NB4 (cell line): Measurements from ENCODE around the gene PAX2.

Source experiments
- DNase-seq: peaks from one replicate; pipeline ENCODE4 v3.0.0; 2010; ENCODE audit warnings: low read depth
- H3K4me3 ChIP-seq: one replicate; pipeline ENCODE4 v1.5.1; 2011; ENCODE audit warnings: mild to moderate bottlenecking, low read depth, low read length, moderate library complexity
- CTCF ChIP-seq: IDR thresholded peaks from one replicate; pipeline ENCODE4 v1.5.1; 2012; ENCODE audit warnings: low read depth, low read length
- MAX ChIP-seq: IDR thresholded peaks from 2 replicates; pipeline ENCODE4 v1.6.1; 2011; ENCODE audit warnings: low read depth, low read length
- MYC ChIP-seq: IDR thresholded peaks from 2 replicates; pipeline ENCODE4 v1.6.1; 2011; ENCODE audit warnings: low read depth, low read length
- POLR2A ChIP-seq: IDR thresholded peaks from 2 replicates; pipeline ENCODE4 v1.6.1; 2011; ENCODE audit warnings: mild to moderate bottlenecking; ENCODE audit not compliant: insufficient read length; ENCODE audit errors: extremely low read depth

Gene PAX2

GRCh38 chr10:100824886-100825285, 79.5 kb downstream of the PAX2 start:
- no peak overlapping the region for H3K4me3 ChIP-seq
- TF ChIP-seq MAX = no peak
- no peak for TF ChIP-seq POLR2A
- no peak for TF ChIP-seq CTCF
- no peak for TF ChIP-seq MYC
- DNase-seq = no peak

GRCh38 chr10:100825325-100825875, 80.0 kb downstream of the PAX2 start:
- no peak overlapping the region for H3K4me3 ChIP-seq
- no peak for TF ChIP-seq CTCF
- no peak for TF ChIP-seq POLR2A
- TF ChIP-seq MYC = no peak
- TF ChIP-seq MAX = no peak
- DNase-seq = no peak

GRCh38 chr10:100826031-100826651, 80.8 kb downstream of the PAX2 start:
- TF ChIP-seq MAX = peak; percentile 46; the same call in 1 of the 2 replicates
- TF ChIP-seq CTCF = no peak
- peak; percentile 46; the same call in 1 of the 2 replicates for TF ChIP-seq MYC
- H3K4me3 ChIP-seq = no peak overlapping the region
- DNase-seq = peak; percentile 76

- H3K4me3 ChIP-seq = no peak overlapping the region
- TF ChIP-seq CTCF = no peak
- TF ChIP-seq POLR2A = no peak
- no peak for TF ChIP-seq MAX
- no peak for TF ChIP-seq MYC
- no peak for DNase-seq
Measured at GRCh38 chr10:100826661-100826982, 81.2 kb downstream of the PAX2 start.

- no peak overlapping the region for H3K4me3 ChIP-seq
- peak; percentile 67 for DNase-seq
- TF ChIP-seq CTCF (no peak), MAX (no peak), MYC (no peak), POLR2A (no peak)
Measured at GRCh38 chr10:100826983-100827818, 81.8 kb downstream of the PAX2 start.
